ENCODE results near the gene ZNF512B.
A peak's percentile ranks its signal among the peaks of the same experiment; 100 is the strongest.
"Not testable (repeated sequence)": the region's sequence is repeated elsewhere in the genome, so short reads cannot be mapped to it uniquely, and the experiment has no call there.

The ZNF512B gene

DNA sequence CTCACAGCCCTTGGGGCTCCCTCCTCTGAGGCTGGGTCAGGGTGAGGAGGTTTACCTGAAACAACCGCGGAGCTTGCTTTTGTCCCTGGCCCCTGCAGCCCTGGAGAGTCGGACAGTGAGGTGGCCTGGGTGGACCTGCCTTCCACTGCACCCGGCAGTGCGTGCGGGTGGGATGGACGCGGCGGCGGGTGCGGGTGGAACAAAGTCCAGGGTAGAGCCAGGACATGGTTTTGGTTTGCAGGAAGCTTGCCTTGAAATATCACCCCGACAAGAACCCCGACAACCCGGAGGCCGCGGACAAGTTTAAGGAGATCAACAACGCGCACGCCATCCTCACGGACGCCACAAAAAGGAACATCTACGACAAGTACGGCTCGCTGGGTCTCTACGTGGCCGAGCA is 40.7 kb downstream of the ZNF512B start:
- no peak overlapping the region for H3K27ac ChIP-seq
- TF ChIP-seq, protein P1, sequence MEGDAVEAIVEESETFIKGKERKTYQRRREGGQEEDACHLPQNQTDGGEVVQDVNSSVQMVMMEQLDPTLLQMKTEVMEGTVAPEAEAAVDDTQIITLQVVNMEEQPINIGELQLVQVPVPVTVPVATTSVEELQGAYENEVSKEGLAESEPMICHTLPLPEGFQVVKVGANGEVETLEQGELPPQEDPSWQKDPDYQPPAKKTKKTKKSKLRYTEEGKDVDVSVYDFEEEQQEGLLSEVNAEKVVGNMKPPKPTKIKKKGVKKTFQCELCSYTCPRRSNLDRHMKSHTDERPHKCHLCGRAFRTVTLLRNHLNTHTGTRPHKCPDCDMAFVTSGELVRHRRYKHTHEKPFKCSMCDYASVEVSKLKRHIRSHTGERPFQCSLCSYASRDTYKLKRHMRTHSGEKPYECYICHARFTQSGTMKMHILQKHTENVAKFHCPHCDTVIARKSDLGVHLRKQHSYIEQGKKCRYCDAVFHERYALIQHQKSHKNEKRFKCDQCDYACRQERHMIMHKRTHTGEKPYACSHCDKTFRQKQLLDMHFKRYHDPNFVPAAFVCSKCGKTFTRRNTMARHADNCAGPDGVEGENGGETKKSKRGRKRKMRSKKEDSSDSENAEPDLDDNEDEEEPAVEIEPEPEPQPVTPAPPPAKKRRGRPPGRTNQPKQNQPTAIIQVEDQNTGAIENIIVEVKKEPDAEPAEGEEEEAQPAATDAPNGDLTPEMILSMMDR (conservative IDR thresholded peaks at IDR 0.05) = no peak

DNA sequence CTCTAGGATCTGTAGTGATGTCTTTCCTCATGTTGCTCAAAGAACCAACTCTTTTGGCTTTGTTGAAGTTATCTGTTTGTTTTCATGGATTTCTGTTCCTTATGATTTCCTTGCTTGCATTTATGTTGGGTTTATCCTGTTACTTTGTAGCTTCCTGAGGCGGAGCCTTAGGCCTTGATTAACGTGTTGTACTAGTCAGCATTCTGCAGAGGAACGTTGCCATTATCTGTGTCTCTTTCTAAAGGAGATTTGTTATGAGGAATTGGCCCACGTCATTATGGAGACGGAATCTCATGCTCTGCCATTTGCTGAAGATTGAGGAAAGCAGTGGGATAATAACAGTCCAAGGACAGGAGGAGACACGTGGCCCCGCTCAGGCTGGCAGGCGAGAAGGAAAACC is 43.4 kb downstream of the ZNF512B start:
- peak overlapping the region; percentile 80 for H3K27ac ChIP-seq
- TF ChIP-seq, protein P1 (conservative IDR thresholded peaks at IDR 0.05) = no peak

DNA sequence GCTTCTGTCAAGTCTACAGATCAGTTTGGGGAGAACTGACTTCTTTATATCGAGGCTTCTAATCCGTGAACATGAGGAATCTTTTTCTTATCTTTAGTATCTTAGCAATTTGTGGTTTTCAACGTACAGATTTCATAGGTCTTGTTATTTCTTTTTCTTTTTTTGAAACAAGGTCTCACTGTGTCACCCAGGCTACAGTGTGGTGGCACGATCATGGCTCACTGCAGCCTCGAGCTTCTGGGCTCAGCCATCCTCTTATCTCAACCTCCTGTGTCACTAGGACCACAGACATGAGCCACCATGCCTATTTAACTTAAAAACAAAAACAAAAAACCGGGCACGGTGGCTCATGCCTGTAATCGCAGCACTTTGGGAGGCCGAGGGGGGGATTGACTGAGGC is 45.5 kb downstream of the ZNF512B start:
- peak overlapping the region; percentile 80 for H3K27ac ChIP-seq
- TF ChIP-seq, protein P1 (conservative IDR thresholded peaks at IDR 0.05) = no peak

DNA sequence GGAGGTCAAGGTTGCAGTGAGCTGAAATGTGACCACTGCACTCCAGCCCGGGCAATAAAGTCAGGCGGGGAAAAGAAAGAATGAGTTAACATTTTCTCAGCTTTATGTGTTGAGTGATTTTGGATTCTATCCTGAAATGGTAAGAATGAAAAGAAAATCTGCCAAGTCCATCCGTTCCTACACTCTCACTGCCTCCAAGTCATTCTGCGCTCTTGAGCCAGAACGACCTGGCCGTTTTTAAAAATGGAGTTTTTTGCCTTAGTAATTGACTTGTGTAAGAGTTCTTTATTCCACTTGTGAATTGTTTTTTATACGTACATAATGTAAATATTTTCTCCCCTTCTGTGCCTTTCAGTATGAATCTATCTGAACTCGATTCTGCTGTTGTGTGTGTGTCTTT is 46.1 kb downstream of the ZNF512B start:
- TF ChIP-seq, protein P1 (conservative IDR thresholded peaks at IDR 0.05) = no peak
- no peak overlapping the region; the same call in 1 of the 2 replicates for H3K27ac ChIP-seq

GRCh38 chr20:63920226-63920625 is 49.5 kb downstream of the ZNF512B start:
- TF ChIP-seq, protein P1 (conservative IDR thresholded peaks at IDR 0.05) = no peak
- H3K27ac ChIP-seq = no peak overlapping the region; the same call in 1 of the 2 replicates

DNA sequence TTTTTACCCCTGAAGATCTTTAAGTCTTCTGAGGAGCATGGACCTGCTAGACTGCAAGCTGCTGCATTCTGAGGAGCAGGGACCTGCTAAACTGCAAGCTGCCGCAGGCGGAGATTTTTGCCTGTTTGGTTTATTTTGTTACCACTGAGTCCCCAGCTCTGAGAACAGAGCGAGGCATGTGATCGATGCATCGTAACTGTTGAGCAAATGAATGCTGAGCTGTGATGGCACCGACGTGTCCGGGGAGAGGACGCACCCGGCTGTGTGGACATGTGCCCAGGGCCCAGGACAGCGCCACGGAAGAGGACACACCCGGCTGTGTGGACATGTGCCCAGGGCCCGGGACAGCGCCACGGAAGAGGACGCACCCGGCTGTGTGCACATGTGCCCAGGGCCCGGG is 50.6 kb downstream of the ZNF512B start:
- TF ChIP-seq, protein P1 (conservative IDR thresholded peaks at IDR 0.05) = no peak

DNA sequence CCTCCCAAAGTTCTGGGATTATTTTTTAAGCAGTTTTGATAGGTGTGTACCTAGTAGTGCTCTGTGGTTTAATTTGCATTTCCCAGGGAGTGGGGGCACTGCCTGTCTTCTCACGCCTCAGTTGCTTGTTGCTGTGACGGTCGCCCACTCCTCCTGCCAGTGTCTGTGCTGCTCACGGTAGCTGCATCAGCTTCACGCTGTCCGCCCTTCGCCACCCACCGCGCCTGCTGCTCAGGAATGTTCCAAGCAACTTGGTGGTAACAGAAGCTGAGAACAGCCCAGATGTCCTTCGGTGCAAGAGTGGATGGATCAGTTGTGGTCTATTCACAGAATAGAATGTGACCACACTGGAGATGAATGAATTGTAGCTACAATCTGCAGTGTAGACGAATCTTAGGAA is 51.9 kb downstream of the ZNF512B start:
- no peak overlapping the region for H3K27ac ChIP-seq
- TF ChIP-seq, protein P1 (conservative IDR thresholded peaks at IDR 0.05) = no peak

More for the DNA sequence above, 50.6 kb downstream of the ZNF512B start:
- no peak overlapping the region for H3K27ac ChIP-seq

DNA sequence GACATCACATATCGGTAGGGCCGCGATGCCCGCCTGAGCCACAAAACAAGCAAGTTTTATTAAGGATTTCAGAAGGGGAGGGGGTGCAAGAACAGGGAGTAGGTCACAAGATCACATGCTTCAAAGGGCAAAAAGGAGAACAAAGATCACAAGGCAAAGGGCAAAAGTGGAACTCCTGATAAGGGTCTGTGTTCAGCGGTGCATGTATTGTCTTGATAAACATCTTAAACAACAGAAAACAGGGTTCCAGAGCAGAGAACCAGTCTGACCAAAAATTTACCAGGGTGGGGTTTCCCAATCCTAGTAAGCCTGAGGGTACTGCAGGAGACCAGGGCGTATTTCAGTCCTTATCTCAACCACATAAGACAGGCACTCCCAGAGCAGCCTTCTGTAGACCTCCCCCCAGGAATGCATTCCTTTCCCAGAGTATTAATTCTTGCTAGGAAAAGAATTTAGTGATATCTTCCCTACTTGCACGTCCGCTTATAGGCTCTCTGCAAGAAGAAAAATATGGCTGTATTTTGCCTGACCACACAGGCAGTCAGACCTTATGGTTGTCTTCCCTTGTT is 53.3 kb downstream of the ZNF512B start:
- not testable (repeated sequence) for H3K27ac ChIP-seq

Measured in VCaP (cell line).